ENCODE results near the gene VWF. TPM values are rescaled to one million over a fixed set of nuclear protein-coding genes. Genes with fewer than 3 reads are reported as not detected.
A peak's percentile ranks its signal among the peaks of the same experiment; 100 is the strongest.

VWF gene
- total RNA-seq, 2 experiments from 2014 or later = not detected

- no peaks in the 10 kb centered on the region for H3K36me3 Mint-ChIP-seq (ENCODE audit: low read depth)
- H3K27ac Mint-ChIP-seq = no peak overlapping the region
- ChIA-PET CTCF (interaction anchor here (1.8 kb wide), 1 partner anchor 56 kb away, joined by 7 read pairs; no protein-coding TSS in a partner anchor), POLR2A (no interaction called here)
- H3K27me3 Mint-ChIP-seq (ENCODE audit: low read depth) = no peaks in the 10 kb centered on the region
- DNase-seq (no peak), ATAC-seq (no peak)
- no peaks in the 10 kb centered on the region for H3K9me3 Mint-ChIP-seq (ENCODE audit: insufficient read depth)
- no peak overlapping the region for H3K4me3 Mint-ChIP-seq
- H3K4me1 Mint-ChIP-seq (ENCODE audit: low read depth) = no peaks in the 10 kb centered on the region
These were observed 142.4 kb downstream of the VWF start for GRCh38 chr12:5982106-5982505.

DNA sequence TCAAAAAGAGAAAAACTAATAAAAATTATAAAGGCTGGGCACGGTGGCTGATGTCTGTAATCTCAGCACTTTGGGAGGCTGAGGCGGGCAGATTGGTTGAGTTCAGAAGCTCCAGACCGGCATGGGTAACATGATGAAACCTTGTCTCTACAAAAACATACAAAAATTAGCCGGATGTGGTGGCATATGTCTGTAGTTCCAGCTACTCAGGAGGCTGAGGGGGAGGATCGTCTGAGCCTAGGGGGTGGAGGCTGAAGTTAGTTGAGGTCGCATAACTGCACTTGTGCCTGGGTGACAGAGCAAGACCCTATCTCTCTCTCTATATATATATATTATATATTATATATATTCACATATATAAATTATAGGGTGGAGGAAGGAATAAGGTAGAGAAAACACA, 146.9 kb downstream of the VWF start:
- CTCF ChIA-PET = interaction anchor here (1.0 to 3.4 kb wide), 2 partner anchors 11 to 60 kb away, joined by 3 to 18 read pairs; no protein-coding TSS in a partner anchor
- Mint-ChIP-seq H3K9me3 (ENCODE audit: insufficient read depth) (no peaks in the 10 kb centered on the region), H3K4me1 (ENCODE audit: low read depth) (no peaks in the 10 kb centered on the region), H3K27me3 (ENCODE audit: low read depth) (no peaks in the 10 kb centered on the region), H3K27ac (no peak overlapping the region), H3K36me3 (ENCODE audit: low read depth) (no peaks in the 10 kb centered on the region), H3K4me3 (no peak overlapping the region)
- POLR2A ChIA-PET = no interaction called here
- DNase-seq = peak; percentile 4
- ATAC-seq = no peak

- Mint-ChIP-seq H3K27ac (no peak overlapping the region), H3K36me3 (ENCODE audit: low read depth) (no peaks in the 10 kb centered on the region), H3K27me3 (ENCODE audit: low read depth) (no peaks in the 10 kb centered on the region), H3K4me3 (no peak overlapping the region), H3K4me1 (ENCODE audit: low read depth) (no peaks in the 10 kb centered on the region), H3K9me3 (ENCODE audit: insufficient read depth) (no peaks in the 10 kb centered on the region)
- DNase-seq (no peak), ATAC-seq (no peak)
- POLR2A ChIA-PET = no interaction called here
- CTCF ChIA-PET = interaction anchor here (0.7 to 1.0 kb wide), 2 partner anchors 61 to 70 kb away, joined by 3 read pairs; no protein-coding TSS in a partner anchor
These were observed 147.8 kb downstream of the VWF start for GRCh38 chr12:5976711-5977110.

DNA sequence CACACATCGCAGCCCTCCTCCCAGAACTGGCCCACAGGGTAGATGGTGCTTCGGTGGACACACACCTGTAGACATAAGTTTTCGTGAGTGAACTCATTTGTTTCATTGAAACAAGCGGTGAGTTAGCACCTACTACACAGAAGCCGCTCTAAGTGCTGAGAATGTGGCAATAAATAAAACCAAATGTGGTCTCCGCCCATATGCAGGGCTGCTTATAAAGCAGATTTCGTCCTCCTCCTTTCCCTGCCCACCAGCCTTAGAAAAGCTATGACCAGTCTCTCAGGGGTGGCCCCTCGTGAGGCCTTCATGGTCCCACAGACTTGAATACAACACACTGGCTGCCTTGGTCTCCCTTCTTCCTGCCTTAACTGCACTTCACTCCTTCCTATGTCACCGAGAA, 148.3 kb downstream of the VWF start:
- CTCF ChIA-PET = no interaction called here
- H3K4me1 Mint-ChIP-seq (ENCODE audit: low read depth) = no peaks in the 10 kb centered on the region

GRCh38 chr12:5973461-5974115, 150.9 kb downstream of the VWF start:
- DNase-seq (peak; percentile 13), ATAC-seq (no peak)
- ChIA-PET POLR2A (no interaction called here), CTCF (interaction anchor here (1.9 kb wide), 1 partner anchor 14 kb away, joined by 6 read pairs; no protein-coding TSS in a partner anchor)
- Mint-ChIP-seq H3K27me3 (ENCODE audit: low read depth) (peaks cover 3% of the 10 kb centered on the region), H3K4me3 (no peak overlapping the region), H3K9me3 (ENCODE audit: insufficient read depth) (no peaks in the 10 kb centered on the region), H3K4me1 (ENCODE audit: low read depth) (no peaks in the 10 kb centered on the region), H3K36me3 (ENCODE audit: low read depth) (no peaks in the 10 kb centered on the region), H3K27ac (no peak overlapping the region)

More for the DNA sequence above, 148.3 kb downstream of the VWF start:
- no peak overlapping the region for H3K27ac Mint-ChIP-seq
- no peak overlapping the region for H3K4me3 Mint-ChIP-seq
- no peaks in the 10 kb centered on the region for H3K36me3 Mint-ChIP-seq (ENCODE audit: low read depth)
- no peaks in the 10 kb centered on the region for H3K27me3 Mint-ChIP-seq (ENCODE audit: low read depth)
- no peaks in the 10 kb centered on the region for H3K9me3 Mint-ChIP-seq (ENCODE audit: insufficient read depth)
- DNase-seq = no peak
- no peak for ATAC-seq
- POLR2A ChIA-PET = no interaction called here

- ChIA-PET POLR2A (no interaction called here), CTCF (interaction anchor here (1.1 kb wide), 1 partner anchor 16 kb away, joined by 3 read pairs; no protein-coding TSS in a partner anchor)
- H3K27me3 Mint-ChIP-seq (ENCODE audit: low read depth) = peaks cover 3% of the 10 kb centered on the region
- no peaks in the 10 kb centered on the region for H3K36me3 Mint-ChIP-seq (ENCODE audit: low read depth)
- DNase-seq = peak; percentile 12
- ATAC-seq = no peak
- no peak overlapping the region for H3K27ac Mint-ChIP-seq
- H3K4me1 Mint-ChIP-seq (ENCODE audit: low read depth) = no peaks in the 10 kb centered on the region
- no peaks in the 10 kb centered on the region for H3K9me3 Mint-ChIP-seq (ENCODE audit: insufficient read depth)
- no peak overlapping the region for H3K4me3 Mint-ChIP-seq
These were observed 152.1 kb downstream of the VWF start for GRCh38 chr12:5972387-5972786.

GRCh38 chr12:5971194-5971850, 153.1 kb downstream of the VWF start:
- peaks cover 3% of the 10 kb centered on the region for H3K27me3 Mint-ChIP-seq (ENCODE audit: low read depth)
- ChIA-PET POLR2A (no interaction called here), CTCF (interaction anchor here (1.5 kb wide), 1 partner anchor 17 kb away, joined by 4 read pairs; no protein-coding TSS in a partner anchor)
- H3K27ac Mint-ChIP-seq = no peak overlapping the region
- no peaks in the 10 kb centered on the region for H3K9me3 Mint-ChIP-seq (ENCODE audit: insufficient read depth)
- H3K4me1 Mint-ChIP-seq (ENCODE audit: low read depth) = no peaks in the 10 kb centered on the region
- no peaks in the 10 kb centered on the region for H3K36me3 Mint-ChIP-seq (ENCODE audit: low read depth)
- DNase-seq (no peak), ATAC-seq (no peak)
- no peak overlapping the region for H3K4me3 Mint-ChIP-seq

DNA sequence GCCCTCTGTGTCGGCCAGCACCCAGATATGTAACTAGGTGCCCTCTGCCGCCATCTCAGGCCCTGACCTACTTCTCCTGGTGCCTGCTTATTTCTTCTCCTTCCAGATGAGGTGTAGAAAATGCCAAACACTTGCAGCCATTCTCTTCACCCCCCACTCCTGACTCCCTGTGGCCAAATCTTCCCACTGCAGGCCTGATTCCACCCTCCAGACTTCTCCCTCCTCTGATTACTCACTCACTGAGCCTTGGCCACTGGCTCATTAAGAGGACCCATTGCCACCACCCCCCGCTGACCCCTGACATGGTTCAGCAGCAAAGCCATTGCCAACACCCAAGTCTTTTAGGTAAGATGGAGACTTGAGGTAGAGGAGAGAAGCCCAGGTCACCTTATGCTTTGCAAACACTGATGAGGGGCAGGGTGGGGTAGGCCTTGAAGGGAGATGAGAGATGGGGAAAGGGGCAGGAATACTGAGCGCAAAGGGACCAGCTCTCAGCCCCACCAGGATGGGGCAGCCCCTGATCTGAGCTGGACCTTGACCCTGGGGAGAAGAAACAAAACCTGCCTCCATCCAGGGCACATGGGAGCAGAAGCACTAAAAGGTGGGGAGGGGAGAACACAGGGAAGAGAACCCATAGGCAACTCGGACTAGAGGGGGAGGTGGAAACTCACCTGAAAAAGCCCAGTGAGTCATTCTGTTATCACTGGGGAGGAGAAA, 154.3 kb downstream of the VWF start:
- ATAC-seq = no peak

GRCh38 chr12:5969156-5969973, 155.1 kb downstream of the VWF start:
- no peak for DNase-seq
- Mint-ChIP-seq H3K27ac (no peak overlapping the region), H3K4me1 (ENCODE audit: low read depth) (no peaks in the 10 kb centered on the region), H3K9me3 (ENCODE audit: insufficient read depth) (no peaks in the 10 kb centered on the region), H3K36me3 (ENCODE audit: low read depth) (no peaks in the 10 kb centered on the region), H3K4me3 (no peak overlapping the region), H3K27me3 (ENCODE audit: low read depth) (peaks cover 6% of the 10 kb centered on the region)
- ATAC-seq = no peak
- ChIA-PET CTCF (no interaction called here), POLR2A (no interaction called here)

More for the DNA sequence above, 154.3 kb downstream of the VWF start:
- no peak overlapping the region for H3K27ac Mint-ChIP-seq
- ChIA-PET POLR2A (no interaction called here), CTCF (interaction anchor here (1.5 kb wide), 1 partner anchor 18 kb away, joined by 4 read pairs; no protein-coding TSS in a partner anchor)
- H3K36me3 Mint-ChIP-seq (ENCODE audit: low read depth) = no peaks in the 10 kb centered on the region
- H3K27me3 Mint-ChIP-seq (ENCODE audit: low read depth) = peaks cover 6% of the 10 kb centered on the region
- no peak for DNase-seq
- no peaks in the 10 kb centered on the region for H3K4me1 Mint-ChIP-seq (ENCODE audit: low read depth)
- H3K9me3 Mint-ChIP-seq (ENCODE audit: insufficient read depth) = no peaks in the 10 kb centered on the region
- no peak overlapping the region for H3K4me3 Mint-ChIP-seq

GRCh38 chr12:5967645-5968415, 156.6 kb downstream of the VWF start:
- Mint-ChIP-seq H3K4me1 (ENCODE audit: low read depth) (no peaks in the 10 kb centered on the region), H3K27ac (no peak overlapping the region)

More at GRCh38 chr12:5967645-5968415, 156.6 kb downstream of the VWF start:
- Mint-ChIP-seq H3K36me3 (ENCODE audit: low read depth) (no peaks in the 10 kb centered on the region), H3K4me3 (no peak overlapping the region), H3K9me3 (ENCODE audit: insufficient read depth) (no peaks in the 10 kb centered on the region), H3K27me3 (ENCODE audit: low read depth) (peaks cover 6% of the 10 kb centered on the region)
- ChIA-PET CTCF (no interaction called here), POLR2A (no interaction called here)
- ATAC-seq = no peak
- DNase-seq = no peak

Data from activated CD8-positive, alpha-beta T cell treated with anti-CD3 and anti-CD28 coated beads, Interleukin-2, amount 10 ng/mL, durations not matched to agents 7 days and 5 days (primary cell).